ENCODE measurements around the gene PGR.

The PGR gene

DNA sequence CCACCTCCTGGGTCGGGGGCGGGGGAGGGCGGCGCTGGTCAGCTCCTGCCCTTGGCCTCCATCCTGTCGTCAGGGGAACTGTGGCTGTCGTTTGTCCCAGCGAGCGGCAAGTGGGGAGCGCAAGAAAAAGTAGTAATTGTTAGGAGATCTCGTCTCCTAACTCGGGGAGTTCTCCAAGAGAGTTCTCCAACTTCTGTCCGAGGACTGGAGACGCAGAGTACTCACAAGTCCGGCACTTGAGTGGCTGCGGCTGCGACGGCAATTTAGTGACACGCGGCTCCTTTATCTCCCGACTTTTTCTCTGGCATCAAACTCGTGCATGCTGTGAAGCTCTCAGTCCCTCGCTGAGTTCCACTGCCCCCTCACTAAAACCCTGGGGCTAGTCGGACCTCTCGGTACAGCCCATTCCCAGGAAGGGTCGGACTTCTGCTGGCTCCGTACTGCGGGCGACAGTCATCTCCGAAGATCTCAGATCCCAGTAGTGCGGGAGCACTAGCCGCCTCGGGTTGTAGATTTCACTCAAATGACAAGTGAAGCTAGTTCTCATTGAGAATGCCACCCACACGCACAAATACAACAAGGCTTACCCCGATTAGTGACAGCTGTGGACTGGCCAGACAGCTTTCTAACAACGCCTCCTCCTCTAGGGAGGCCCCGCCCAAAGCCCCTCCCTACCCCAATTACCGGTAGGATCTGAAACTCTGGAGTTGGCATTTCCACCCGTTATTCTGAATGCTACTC, at the start of gene PGR:
Gene PGR (minus strand): TSS at position 611 of the 741 bp plus-strand sequence. CDS start 743 bp downstream, outside the sequence.
- DNase-seq = peak; percentile 34

DNA sequence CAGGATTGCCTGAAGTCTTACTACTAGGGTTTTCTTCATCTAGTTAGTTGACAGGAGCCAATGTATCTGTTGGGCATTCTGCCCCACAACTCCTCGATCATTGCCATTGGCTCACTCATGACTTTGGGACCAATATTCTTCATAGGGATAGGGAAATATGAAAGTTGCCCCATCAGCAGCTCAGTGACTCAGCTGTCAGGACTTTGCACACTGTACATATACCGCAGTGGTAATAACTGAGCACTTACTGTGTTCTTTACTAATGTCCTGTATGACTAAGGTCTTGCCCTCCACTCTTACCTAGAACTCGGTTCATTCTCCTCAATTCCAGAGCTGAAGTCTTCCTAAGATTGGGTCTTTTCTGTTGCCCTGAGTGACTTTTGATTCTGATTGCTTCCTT, 46.8 kb upstream of the PGR start:
- no peak for DNase-seq

DNA sequence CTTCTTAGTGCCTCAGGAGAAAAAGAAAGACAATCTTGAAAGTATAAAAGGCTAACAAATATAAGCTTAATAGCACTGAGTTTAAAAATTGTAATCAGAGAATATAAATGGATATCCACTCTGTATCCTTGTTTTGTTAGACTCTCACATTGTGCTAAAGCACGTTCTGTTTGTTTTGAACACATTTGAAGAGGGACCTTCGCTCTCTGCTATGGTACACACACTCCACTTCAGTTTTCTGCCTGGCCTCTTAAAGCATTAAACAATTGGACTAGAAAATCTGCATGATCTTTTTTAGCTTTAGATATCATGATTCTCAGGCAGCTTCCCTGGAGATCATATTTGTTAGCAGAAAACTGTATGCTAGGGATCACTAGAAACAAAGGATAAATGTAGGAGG, 40.3 kb upstream of the PGR start:
- DNase-seq = peak; percentile 76

- no peak for DNase-seq
Measured at GRCh38 chr11:101166038-101166437, 36.4 kb upstream of the PGR start.

DNA sequence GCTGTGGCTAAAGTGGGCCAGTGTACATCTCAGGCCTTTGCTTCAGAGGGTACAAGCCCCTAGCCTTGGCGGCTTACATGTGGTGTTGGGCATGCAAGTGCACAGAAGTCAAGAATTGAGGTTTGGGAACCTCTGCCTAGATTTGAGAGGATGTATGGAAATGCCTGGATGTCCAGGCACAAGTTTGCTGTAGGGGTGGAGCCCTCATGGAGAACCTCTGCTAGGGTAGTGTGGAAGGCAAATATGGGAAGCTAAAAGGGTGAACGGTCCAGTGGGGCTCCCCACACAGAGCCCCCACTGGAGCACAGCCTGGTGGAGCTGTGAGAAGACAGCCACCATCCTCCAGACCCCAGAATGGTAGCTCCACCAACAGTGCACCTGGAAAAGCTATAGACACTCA, 28.5 kb upstream of the PGR start:
- DNase-seq = no peak

DNA sequence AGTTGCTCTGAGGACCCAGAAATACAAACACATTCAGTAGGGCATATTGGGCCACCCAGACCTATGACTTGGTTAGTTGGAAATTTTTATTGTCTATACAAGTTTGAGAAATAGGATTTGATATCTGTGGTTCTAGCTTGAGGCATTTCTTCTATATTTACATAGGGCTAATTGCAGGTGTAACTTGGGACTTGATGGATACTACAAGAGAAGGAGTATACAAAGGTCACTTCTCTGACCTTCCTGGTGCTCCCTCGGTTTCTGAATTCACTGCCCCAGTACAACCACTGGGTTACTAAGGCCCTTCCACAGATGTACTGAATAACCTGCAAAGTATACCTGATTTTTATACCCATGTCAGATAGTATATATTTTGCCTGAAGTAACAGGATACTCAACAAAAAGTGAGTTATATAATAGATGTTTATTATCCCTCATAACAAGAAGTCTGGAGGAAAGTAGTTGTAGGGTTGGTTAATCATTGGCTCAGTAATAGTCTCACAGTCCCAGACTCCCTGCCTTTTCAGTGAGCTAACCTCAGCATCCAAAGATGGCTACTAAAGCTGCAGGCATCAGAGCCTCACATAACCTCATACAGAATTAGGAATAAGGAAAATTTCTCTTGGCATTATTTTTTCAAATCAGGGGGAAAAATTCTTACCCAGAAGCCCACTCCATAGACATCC, 8.8 kb upstream of the PGR start:
- no peak for DNase-seq

GRCh38 chr11:101133190-101133589, 3.6 kb upstream of the PGR start:
- no peak for DNase-seq

DNA sequence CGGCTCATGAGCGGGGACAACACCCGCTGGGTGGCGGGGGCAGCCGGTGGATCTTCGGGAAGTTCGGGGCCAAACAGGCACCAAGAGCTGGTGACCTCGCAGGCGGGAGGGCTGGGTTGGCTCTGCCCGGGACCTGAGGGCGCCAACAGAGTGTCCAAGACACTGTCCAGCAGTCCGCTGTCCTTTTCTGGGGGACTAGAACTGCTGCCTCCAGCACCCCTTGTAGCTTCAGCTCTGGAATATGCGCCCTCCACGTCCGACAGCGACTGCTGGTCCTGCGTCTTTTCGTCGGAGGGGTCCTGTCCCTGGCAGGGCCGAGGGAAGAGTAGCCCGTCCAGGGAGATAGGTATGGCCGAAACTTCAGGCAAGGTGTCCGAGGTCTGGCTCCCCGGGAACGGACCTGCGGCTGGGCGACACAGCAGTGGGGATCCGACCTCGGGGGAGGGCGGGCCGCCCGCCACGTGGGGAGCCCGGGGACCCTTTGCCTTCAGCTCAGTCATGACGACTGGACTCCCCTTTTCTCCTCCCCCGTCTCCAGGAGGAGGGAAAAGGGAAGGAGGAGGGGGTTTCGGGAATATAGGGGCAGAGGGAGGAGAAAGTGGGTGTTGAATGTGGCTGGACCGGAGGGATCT, 926 bp downstream of the PGR start:
- no peak for DNase-seq

- DNase-seq = no peak
Measured at GRCh38 chr11:101127699-101128570, 1.7 kb downstream of the PGR start.

- DNase-seq = peak; percentile 10
Measured at GRCh38 chr11:101127197-101127698, 2.4 kb downstream of the PGR start.

- no peak for DNase-seq
Measured at GRCh38 chr11:101126551-101127196, 2.9 kb downstream of the PGR start.

- no peak for DNase-seq
Measured at GRCh38 chr11:101115671-101116160, 13.9 kb downstream of the PGR start.

GRCh38 chr11:101113540-101113939, 16.1 kb downstream of the PGR start:
- DNase-seq = no peak

GRCh38 chr11:101104716-101105115, 24.9 kb downstream of the PGR start:
- DNase-seq = no peak

GRCh38 chr11:101103433-101103832, 26.2 kb downstream of the PGR start:
- no peak for DNase-seq

DNA sequence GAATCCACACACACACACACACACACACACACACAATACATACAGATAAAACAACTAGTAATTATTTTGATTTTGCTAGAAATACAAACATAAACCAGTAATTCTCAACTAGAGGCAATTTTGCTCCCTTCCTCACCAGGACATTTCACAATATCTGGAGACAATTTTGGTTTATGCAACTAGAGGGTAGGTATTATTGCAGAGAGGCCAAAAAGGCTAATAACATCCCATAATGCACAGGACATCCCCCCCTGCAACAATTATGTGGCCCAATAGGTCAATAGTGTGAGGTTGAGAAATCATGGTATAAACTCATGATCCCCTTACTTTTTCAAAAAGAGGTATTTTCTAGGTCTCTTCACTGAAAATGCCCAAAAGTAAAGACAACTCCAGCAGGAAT, 29.0 kb downstream of the PGR start:
- no peak for DNase-seq

- no peak for DNase-seq
Measured at GRCh38 chr11:101096036-101096704, 33.4 kb downstream of the PGR start.

DNA sequence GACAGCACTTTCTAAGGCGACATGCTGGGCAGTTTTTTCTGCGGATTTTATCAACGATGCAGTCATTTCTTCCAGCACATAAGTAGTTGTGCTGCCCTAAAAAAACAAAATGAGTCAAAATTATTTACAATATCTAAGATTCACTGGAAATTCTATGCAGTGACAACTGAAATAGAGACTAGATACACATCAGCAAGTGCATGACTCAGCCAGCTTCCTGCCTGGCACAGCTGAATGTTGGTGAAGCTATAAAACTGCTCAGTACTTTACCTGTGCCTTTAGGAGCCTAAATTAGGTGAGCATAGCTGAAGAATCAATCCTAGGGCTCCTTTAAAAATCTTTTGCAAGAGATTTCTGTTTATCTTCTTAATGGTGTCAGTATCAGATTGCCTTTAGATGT, 37.8 kb downstream of the PGR start:
- DNase-seq = peak; percentile 1

DNA sequence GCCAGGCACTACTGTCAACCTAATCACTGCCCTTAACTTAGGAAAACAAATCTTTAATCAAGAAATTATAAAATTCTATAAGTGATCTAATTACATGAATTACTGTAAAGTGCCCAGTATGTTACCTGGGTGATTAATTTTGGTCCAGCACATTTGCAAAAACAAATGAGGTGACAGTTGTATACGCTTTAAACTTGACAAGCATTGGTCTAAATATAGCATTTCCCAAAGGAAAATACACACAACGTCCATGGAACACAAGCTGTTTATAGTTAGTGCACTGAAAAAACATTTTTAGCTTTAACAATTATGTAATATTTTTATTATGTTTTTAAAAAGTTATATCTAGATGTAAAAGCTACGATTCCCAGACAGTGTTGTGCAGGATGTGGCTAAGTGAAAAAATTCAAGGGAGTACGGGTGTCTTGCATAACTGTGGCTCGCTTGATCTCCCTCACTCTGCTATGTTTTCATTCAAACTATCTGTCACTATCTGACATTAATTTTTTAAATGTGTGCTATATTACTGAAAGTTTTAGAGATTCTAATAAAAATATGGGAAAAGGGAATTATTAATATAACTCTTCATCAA, 38.8 kb downstream of the PGR start:
- no peak for DNase-seq

GRCh38 chr11:101083335-101083734, 46.3 kb downstream of the PGR start:
- DNase-seq = no peak

GRCh38 chr11:101082813-101083212, 46.8 kb downstream of the PGR start:
- no peak for DNase-seq
